Vagina (tissue), 2 donors: ENCODE measurements around the gene CHIC2. TPM values are rescaled to one million over a fixed set of nuclear protein-coding genes. Genes with fewer than 3 reads are reported as not detected.

Source experiments
- DNase-seq, 2 donors: peaks; one replicate each; pipeline ENCODE4 v3.0.0-alpha.2; 2017; ENCODE audit errors: extremely low spot score in 2 of 2
- H3K27ac ChIP-seq: fragments of 200-600 bp; sonication (generic); one replicate; pipeline ENCODE4 v1.5.1; 2019
- H3K27me3 ChIP-seq: fragments of 200-600 bp; sonication (generic); one replicate; pipeline ENCODE4 v1.5.1; 2019
- H3K36me3 ChIP-seq, 2 donors: fragments of 200-600 bp; sonication (generic); one replicate each; pipeline ENCODE4 v1.5.1; 2017 to 2019
- H3K4me1 ChIP-seq: fragments of 200-600 bp; sonication (generic); one replicate; pipeline ENCODE4 v1.5.1; 2019
- H3K4me3 ChIP-seq, 2 donors: fragments of 200-600 bp; sonication (generic); 1 replicate in 1 of 2; 2 replicates in 1 of 2; pipeline ENCODE4 v1.5.1; 2016 to 2019
- H3K9me3 ChIP-seq: fragments of 200-600 bp; sonication (generic); one replicate; pipeline ENCODE4 v1.5.1; 2019
- POLR2A ChIP-seq, 2 donors: fragments of 450-650 bp; IDR thresholded peaks; one replicate each; pipeline ENCODE4 v1.6.1; 2017; ENCODE audit warnings: antibody characterized with exemption in 2 of 2, mild to moderate bottlenecking in 2 of 2, moderate library complexity in 2 of 2
- POLR2AphosphoS5 ChIP-seq, 2 donors: sonication (generic); formaldehyde crosslinking; IDR thresholded peaks; one replicate each; pipeline ENCODE4 v1.9.0; 2017; ENCODE audit warnings: antibody characterized with exemption in 2 of 2, mild to moderate bottlenecking in 2 of 2, low read depth in 1 of 2; ENCODE audit not compliant: insufficient read depth in 1 of 2
- intact Hi-C: fragments of 100-400 bp; cut with DNase I; formaldehyde crosslinking; loops from one replicate; pipeline ENCODE4 v1.15.1; 2023
- total RNA-seq: library from RNA; depleted of rRNA; stranded (reverse); fragments of >200 nt; gene quantifications from one replicate; pipeline ENCODE4 v1.2.3, GENCODE V29; 2016
- TF ChIP-seq, protein P1 (sequence below), 3 experiments: fragments of 450-650 bp in 2 of 3; fragments of 200-600 bp in 1 of 3; sonication (generic) in 1 of 3; IDR thresholded peaks; one replicate each; pipeline ENCODE4 v1.5.1; 2017 to 2019; ENCODE audit warnings: antibody characterized with exemption in 3 of 3, mild to moderate bottlenecking in 2 of 3, moderate library complexity in 2 of 3

CHIC2 gene
- total RNA-seq, 1 donor from 2014 or later, result 40.0 TPM

DNA sequence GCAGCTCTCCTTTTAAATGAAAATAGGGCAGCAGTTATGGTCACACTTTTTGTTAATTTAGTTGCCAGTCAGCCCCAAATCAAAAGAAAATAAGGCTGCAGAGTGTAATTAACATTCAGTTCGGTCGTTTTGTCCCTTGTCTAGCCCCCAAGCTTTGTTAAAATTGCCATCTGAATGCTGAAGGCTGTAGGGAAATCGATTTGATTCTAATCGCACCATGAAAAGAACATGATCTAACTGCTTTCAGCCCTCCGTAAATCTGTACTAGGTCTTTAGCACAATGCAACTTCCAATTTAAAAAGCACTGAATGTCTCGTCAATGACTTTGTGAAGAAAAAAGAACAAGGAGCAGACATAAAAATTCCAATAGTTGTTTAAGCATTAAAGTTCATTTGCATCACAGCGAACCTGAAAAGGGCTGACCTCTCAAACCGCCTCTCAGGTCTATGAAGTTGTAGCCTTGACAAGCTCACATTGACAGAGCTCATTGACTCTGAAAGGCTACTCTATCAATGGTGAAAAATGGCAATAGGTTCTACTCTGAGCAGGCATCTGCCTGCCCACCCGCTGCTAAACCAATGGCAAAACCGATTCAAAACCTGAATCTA is 48.9 kb downstream of the CHIC2 start:
- no peaks in the 10 kb centered on the region for H3K9me3 ChIP-seq
- no peak for DNase-seq
- H3K36me3 ChIP-seq, result no peaks in the 10 kb centered on the region
- TF ChIP-seq, protein P1, sequence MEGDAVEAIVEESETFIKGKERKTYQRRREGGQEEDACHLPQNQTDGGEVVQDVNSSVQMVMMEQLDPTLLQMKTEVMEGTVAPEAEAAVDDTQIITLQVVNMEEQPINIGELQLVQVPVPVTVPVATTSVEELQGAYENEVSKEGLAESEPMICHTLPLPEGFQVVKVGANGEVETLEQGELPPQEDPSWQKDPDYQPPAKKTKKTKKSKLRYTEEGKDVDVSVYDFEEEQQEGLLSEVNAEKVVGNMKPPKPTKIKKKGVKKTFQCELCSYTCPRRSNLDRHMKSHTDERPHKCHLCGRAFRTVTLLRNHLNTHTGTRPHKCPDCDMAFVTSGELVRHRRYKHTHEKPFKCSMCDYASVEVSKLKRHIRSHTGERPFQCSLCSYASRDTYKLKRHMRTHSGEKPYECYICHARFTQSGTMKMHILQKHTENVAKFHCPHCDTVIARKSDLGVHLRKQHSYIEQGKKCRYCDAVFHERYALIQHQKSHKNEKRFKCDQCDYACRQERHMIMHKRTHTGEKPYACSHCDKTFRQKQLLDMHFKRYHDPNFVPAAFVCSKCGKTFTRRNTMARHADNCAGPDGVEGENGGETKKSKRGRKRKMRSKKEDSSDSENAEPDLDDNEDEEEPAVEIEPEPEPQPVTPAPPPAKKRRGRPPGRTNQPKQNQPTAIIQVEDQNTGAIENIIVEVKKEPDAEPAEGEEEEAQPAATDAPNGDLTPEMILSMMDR (IDR thresholded peaks at IDR 0.05), result no peak
- no peak for TF ChIP-seq POLR2AphosphoS5 (IDR thresholded peaks at IDR 0.05; ENCODE audit: insufficient read depth in 1 of 2, low read depth in 1 of 2)
- no peak for TF ChIP-seq POLR2A (IDR thresholded peaks at IDR 0.05)
- H3K27me3 ChIP-seq, result no peaks in the 10 kb centered on the region
- no peaks in the 10 kb centered on the region for H3K4me1 ChIP-seq
- H3K27ac ChIP-seq, result no peak overlapping the region
- intact Hi-C loops, result no loop called here
- H3K4me3 ChIP-seq, result no peak overlapping the region

DNA sequence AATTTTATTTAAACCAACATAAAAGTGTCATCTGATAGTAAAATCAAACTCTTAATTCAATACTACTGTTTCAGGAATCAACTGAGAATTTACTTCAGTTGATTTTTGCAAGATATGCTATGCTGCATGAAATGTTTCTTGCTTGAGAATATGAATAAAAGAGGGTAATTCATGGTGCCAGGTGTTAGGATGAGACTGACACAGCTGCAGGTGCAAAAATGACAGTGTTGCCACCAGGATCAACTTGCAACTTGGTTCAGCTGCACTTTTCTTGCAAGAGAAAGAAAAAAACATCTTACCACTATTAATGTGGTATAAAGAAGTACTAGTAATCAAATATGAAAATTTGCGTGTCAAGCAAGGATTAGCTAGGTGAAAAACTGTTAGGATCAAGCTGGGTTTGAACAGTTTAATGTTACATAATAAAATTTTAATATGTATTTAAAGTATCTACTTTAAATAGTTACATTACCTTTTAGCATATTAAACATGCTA is 49.7 kb downstream of the CHIC2 start:
- no peaks in the 10 kb centered on the region for H3K27me3 ChIP-seq
- intact Hi-C loops, result no loop called here
- DNase-seq, result no peak
- H3K36me3 ChIP-seq, result no peaks in the 10 kb centered on the region
- H3K4me1 ChIP-seq, result no peaks in the 10 kb centered on the region
- no peak overlapping the region for H3K27ac ChIP-seq
- TF ChIP-seq, protein P1 (IDR thresholded peaks at IDR 0.05), result no peak
- TF ChIP-seq POLR2A (IDR thresholded peaks at IDR 0.05), result no peak
- TF ChIP-seq POLR2AphosphoS5 (IDR thresholded peaks at IDR 0.05; ENCODE audit: insufficient read depth in 1 of 2, low read depth in 1 of 2), result no peak
- no peaks in the 10 kb centered on the region for H3K9me3 ChIP-seq
- H3K4me3 ChIP-seq, result no peak overlapping the region

DNA sequence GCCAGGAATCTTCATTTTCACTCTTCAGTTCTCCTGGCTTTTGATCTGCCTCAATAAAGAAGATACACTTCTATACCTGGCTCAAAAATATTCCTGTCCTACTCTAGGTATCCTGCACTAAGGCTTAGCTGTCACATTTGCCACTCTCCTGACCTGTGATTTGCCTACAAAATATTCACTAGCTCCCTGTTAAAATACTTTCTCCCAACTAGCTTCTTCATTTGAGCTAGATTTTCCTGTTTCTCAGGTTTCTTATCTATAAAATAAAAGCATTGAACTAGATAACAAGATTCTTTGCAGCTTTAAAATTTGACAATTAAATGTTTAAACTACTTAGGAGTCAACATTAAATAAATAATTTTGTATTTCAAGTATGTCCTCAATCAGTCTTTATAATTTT is 53.2 kb downstream of the CHIC2 start:
- no peak overlapping the region for H3K4me3 ChIP-seq
- H3K27ac ChIP-seq, result no peak overlapping the region
- no peak for TF ChIP-seq POLR2A (IDR thresholded peaks at IDR 0.05)
- TF ChIP-seq, protein P1 (IDR thresholded peaks at IDR 0.05), result no peak
- TF ChIP-seq POLR2AphosphoS5 (IDR thresholded peaks at IDR 0.05; ENCODE audit: insufficient read depth in 1 of 2, low read depth in 1 of 2), result no peak
- no peaks in the 10 kb centered on the region for H3K27me3 ChIP-seq
- no peaks in the 10 kb centered on the region for H3K36me3 ChIP-seq
- intact Hi-C loops, result no loop called here
- no peak for DNase-seq
- H3K9me3 ChIP-seq, result no peaks in the 10 kb centered on the region
- H3K4me1 ChIP-seq, result no peaks in the 10 kb centered on the region

DNA sequence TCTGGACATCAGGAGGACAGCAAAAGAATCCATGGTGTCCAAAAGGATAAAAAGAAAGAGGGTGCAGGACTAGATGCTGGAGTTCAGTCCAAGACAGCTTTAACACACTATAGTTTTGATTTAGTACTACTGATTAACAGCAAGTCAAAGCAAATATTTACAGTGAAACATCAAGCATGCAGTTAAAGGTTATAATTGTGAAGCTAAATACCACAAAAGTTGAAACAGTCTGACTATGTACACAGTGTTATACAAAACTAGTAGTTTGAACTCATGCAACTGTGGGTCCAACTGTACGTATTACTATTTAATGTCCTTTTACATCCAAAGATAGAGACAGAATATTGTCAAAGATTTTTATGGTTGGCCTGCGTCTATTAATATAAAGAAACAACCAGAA is 57.6 kb downstream of the CHIC2 start:
- intact Hi-C loops, result no loop called here
- Histone ChIP-seq H3K27ac (no peak overlapping the region), H3K9me3 (no peaks in the 10 kb centered on the region), H3K27me3 (no peaks in the 10 kb centered on the region), H3K36me3 (no peaks in the 10 kb centered on the region), H3K4me1 (peaks cover 5% of the 10 kb centered on the region), H3K4me3 (no peak overlapping the region)
- no peak for DNase-seq
- TF ChIP-seq, protein P1 (IDR thresholded peaks at IDR 0.05), result no peak
- TF ChIP-seq POLR2AphosphoS5 (IDR thresholded peaks at IDR 0.05; ENCODE audit: insufficient read depth in 1 of 2, low read depth in 1 of 2) (no peak), POLR2A (IDR thresholded peaks at IDR 0.05) (no peak)

DNA sequence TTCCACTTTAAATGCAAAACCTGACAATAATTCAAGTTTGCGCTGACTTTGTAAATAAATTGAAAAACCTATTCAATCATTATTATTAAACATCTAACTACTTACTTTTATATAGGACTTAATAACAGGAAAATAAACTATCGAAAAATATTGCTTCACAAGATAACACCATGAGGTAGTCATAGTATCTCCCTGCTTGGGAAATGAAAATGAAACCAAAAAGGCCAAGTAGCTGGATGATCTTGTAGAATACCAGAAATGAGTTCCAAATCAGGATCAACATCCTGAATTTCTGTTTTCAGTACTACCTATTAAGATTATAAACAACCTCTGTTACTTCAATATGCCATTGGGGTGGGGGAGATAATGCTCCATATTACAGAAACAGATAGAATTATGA is 58.9 kb downstream of the CHIC2 start:
- no peaks in the 10 kb centered on the region for H3K27me3 ChIP-seq
- TF ChIP-seq, protein P1 (IDR thresholded peaks at IDR 0.05), result no peak
- no peak for TF ChIP-seq POLR2AphosphoS5 (IDR thresholded peaks at IDR 0.05; ENCODE audit: insufficient read depth in 1 of 2, low read depth in 1 of 2)
- TF ChIP-seq POLR2A (IDR thresholded peaks at IDR 0.05), result no peak
- no peak for DNase-seq
- H3K9me3 ChIP-seq, result no peaks in the 10 kb centered on the region
- no peak overlapping the region for H3K4me3 ChIP-seq
- H3K4me1 ChIP-seq, result peaks cover 5% of the 10 kb centered on the region
- intact Hi-C loops, result no loop called here
- H3K27ac ChIP-seq, result no peak overlapping the region
- H3K36me3 ChIP-seq, result no peaks in the 10 kb centered on the region
